ENCODE data around the gene QSOX2. TPM values are rescaled to one million over a fixed set of nuclear protein-coding genes. Genes with fewer than 3 reads are reported as not detected.
A peak's percentile ranks its signal among the peaks of the same experiment; 100 is the strongest.

The QSOX2 gene
- total RNA-seq, 2 donors from 2014 or later, result 21.5 to 25.1 TPM

GRCh38 chr9:136247947-136248637 is 2.5 kb upstream of the QSOX2 start:
- Mint-ChIP-seq H3K4me1 (ENCODE audit: low read depth) (peaks cover 25% of the 10 kb centered on the region), H3K27ac (no peak overlapping the region), H3K9me3 (no peaks in the 10 kb centered on the region), H3K4me3 (no peak overlapping the region), H3K27me3 (ENCODE audit: low read depth) (no peaks in the 10 kb centered on the region), H3K36me3 (ENCODE audit: insufficient read depth in 2 of 2) (peaks cover 3 to 6% of the 10 kb centered on the region in 2 donors)
- no peak for ATAC-seq (replicated peaks in 1 of 2)
- no peak for DNase-seq

- Mint-ChIP-seq H3K36me3 (ENCODE audit: insufficient read depth in 2 of 2) (peaks cover 3 to 6% of the 10 kb centered on the region in 2 donors), H3K4me3 (no peak overlapping the region), H3K9me3 (no peaks in the 10 kb centered on the region), H3K27me3 (ENCODE audit: low read depth) (no peaks in the 10 kb centered on the region), H3K4me1 (ENCODE audit: low read depth) (peaks cover 31% of the 10 kb centered on the region), H3K27ac (no peak overlapping the region)
- DNase-seq, result no peak
- no peak for ATAC-seq (replicated peaks in 1 of 2)
Measured at GRCh38 chr9:136247551-136247916, 1.9 kb upstream of the QSOX2 start.

DNA sequence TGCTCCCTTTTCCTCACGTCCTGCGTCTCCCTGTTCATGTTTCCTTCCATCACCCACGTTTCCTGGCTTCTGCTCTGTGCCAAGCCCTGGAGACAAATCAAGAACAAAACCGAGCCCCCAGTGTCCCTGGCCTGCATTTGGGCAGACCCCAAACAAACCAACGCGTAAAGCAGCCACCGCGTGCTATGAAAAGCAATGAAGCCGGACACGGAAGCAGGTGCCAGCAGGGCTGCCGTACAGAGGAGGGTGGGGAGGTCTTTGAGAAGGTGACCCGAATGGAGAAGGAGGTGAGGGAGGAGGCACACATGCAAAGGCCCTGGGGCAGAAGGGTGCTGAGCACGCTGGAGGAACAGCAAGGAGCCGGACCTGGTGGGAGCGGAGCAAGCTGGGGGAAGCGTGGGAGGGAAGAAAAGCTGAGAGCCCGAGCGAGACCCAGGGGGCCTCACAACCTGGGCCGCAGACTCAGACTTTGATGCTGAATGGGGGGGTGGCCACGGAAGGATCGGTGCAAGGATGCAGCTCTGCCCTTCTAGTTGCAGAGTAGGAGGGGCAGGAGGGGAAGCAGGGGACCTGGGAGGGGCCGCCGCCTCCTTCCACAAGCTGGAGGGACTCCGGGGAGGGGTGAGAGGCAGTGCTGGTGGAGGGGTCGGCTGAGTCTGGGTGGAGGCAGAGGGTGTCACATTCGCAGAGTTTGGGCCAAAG is 1.4 kb upstream of the QSOX2 start:
- H3K4me3 Mint-ChIP-seq, result no peak overlapping the region

GRCh38 chr9:136244969-136245218 is 718 bp downstream of the QSOX2 start:
- DNase-seq (no peak), ATAC-seq (replicated peaks in 1 of 2) (no peak)
- Mint-ChIP-seq H3K4me3 (peak overlapping the region; percentile 92 to 98), H3K4me1 (ENCODE audit: low read depth) (peaks cover 42% of the 10 kb centered on the region), H3K27ac (peak overlapping the region; percentile 70), H3K27me3 (ENCODE audit: low read depth) (no peaks in the 10 kb centered on the region), H3K9me3 (no peaks in the 10 kb centered on the region), H3K36me3 (ENCODE audit: insufficient read depth in 2 of 2) (peaks cover 3 to 9% of the 10 kb centered on the region in 2 donors)

More for the DNA sequence above, 1.4 kb upstream of the QSOX2 start:
- Mint-ChIP-seq H3K36me3 (ENCODE audit: insufficient read depth in 2 of 2) (peaks cover 3 to 6% of the 10 kb centered on the region in 2 donors), H3K27me3 (ENCODE audit: low read depth) (no peaks in the 10 kb centered on the region), H3K27ac (no peak overlapping the region), H3K9me3 (no peaks in the 10 kb centered on the region), H3K4me1 (ENCODE audit: low read depth) (peaks cover 33% of the 10 kb centered on the region)
- DNase-seq, result no peak
- ATAC-seq (replicated peaks in 1 of 2), result no peak

- ATAC-seq (replicated peaks in 1 of 2) (peak; percentile 83 to 84), DNase-seq (peak; percentile 78 to 86)
- peak overlapping the region; percentile 92 to 98 for H3K4me3 Mint-ChIP-seq
- peak overlapping the region; percentile 70 for H3K27ac Mint-ChIP-seq
- H3K9me3 Mint-ChIP-seq, result no peaks in the 10 kb centered on the region
- H3K36me3 Mint-ChIP-seq (ENCODE audit: insufficient read depth in 2 of 2), result peaks cover 3 to 9% of the 10 kb centered on the region in 2 donors
- H3K27me3 Mint-ChIP-seq (ENCODE audit: low read depth), result no peaks in the 10 kb centered on the region
- H3K4me1 Mint-ChIP-seq (ENCODE audit: low read depth), result peaks cover 44% of the 10 kb centered on the region
Measured at GRCh38 chr9:136244122-136244968, 1.3 kb downstream of the QSOX2 start.

DNA sequence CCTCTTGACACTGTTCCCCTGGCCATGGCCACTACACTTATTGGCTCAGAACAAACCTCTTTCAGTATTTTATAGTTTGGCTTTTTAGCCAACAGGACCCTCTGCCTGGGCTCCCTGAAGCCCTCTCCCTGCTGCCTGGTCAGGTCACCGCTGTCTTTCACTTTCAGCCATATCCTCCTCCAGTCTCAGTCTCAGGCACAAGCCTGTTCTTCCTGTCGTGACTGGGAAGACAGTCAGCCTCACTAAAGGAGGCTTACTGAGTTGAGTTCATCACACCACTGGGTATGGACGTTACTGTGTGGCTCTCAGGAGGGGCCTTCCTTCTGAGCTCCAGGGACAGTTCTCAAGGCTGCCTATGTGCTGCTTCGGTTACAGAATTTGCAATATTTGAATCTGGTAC is 2.0 kb downstream of the QSOX2 start:
- Mint-ChIP-seq H3K27me3 (ENCODE audit: low read depth) (no peaks in the 10 kb centered on the region), H3K4me3 (peak overlapping the region; percentile 92 to 98), H3K27ac (peak overlapping the region; percentile 70), H3K36me3 (ENCODE audit: insufficient read depth in 2 of 2) (peaks cover 3 to 9% of the 10 kb centered on the region in 2 donors), H3K4me1 (ENCODE audit: low read depth) (peaks cover 49% of the 10 kb centered on the region), H3K9me3 (no peaks in the 10 kb centered on the region)
- ATAC-seq (replicated peaks in 1 of 2), result peak in 1 of 2 donors; percentile 25
- peak in 1 of 2 donors; percentile 13 for DNase-seq

- Mint-ChIP-seq H3K9me3 (no peaks in the 10 kb centered on the region), H3K27me3 (ENCODE audit: low read depth) (no peaks in the 10 kb centered on the region), H3K4me3 (peak overlapping the region; percentile 92 to 98), H3K4me1 (ENCODE audit: low read depth) (peaks cover 49% of the 10 kb centered on the region), H3K36me3 (ENCODE audit: insufficient read depth in 2 of 2) (peaks cover 3 to 11% of the 10 kb centered on the region in 2 donors), H3K27ac (peak overlapping the region; percentile 70)
- ATAC-seq (replicated peaks in 1 of 2) (no peak), DNase-seq (no peak)
Measured at GRCh38 chr9:136242918-136243525, 2.6 kb downstream of the QSOX2 start.

GRCh38 chr9:136242248-136242647 is 3.4 kb downstream of the QSOX2 start:
- H3K27me3 Mint-ChIP-seq (ENCODE audit: low read depth), result no peaks in the 10 kb centered on the region
- no peak for DNase-seq
- no peaks in the 10 kb centered on the region for H3K9me3 Mint-ChIP-seq
- no peak overlapping the region for H3K27ac Mint-ChIP-seq
- H3K36me3 Mint-ChIP-seq (ENCODE audit: insufficient read depth in 2 of 2), result peaks cover 3 to 11% of the 10 kb centered on the region in 2 donors
- no peak overlapping the region for H3K4me3 Mint-ChIP-seq
- no peak for ATAC-seq (replicated peaks in 1 of 2)
- peaks cover 49% of the 10 kb centered on the region for H3K4me1 Mint-ChIP-seq (ENCODE audit: low read depth)

- DNase-seq, result no peak
- no peak for ATAC-seq (replicated peaks in 1 of 2)
- H3K4me3 Mint-ChIP-seq, result no peak overlapping the region
- H3K36me3 Mint-ChIP-seq (ENCODE audit: insufficient read depth in 2 of 2), result peaks cover 3 to 11% of the 10 kb centered on the region in 2 donors
- peaks cover 49% of the 10 kb centered on the region for H3K4me1 Mint-ChIP-seq (ENCODE audit: low read depth)
- no peaks in the 10 kb centered on the region for H3K9me3 Mint-ChIP-seq
- H3K27ac Mint-ChIP-seq, result no peak overlapping the region
- H3K27me3 Mint-ChIP-seq (ENCODE audit: low read depth), result no peaks in the 10 kb centered on the region
Measured at GRCh38 chr9:136241542-136241941, 4.1 kb downstream of the QSOX2 start.

GRCh38 chr9:136240941-136241340 is 4.7 kb downstream of the QSOX2 start:
- Mint-ChIP-seq H3K27me3 (ENCODE audit: low read depth) (no peaks in the 10 kb centered on the region), H3K4me3 (no peak overlapping the region), H3K27ac (no peak overlapping the region), H3K4me1 (ENCODE audit: low read depth) (peaks cover 44% of the 10 kb centered on the region), H3K36me3 (ENCODE audit: insufficient read depth in 2 of 2) (peaks cover 3 to 11% of the 10 kb centered on the region in 2 donors), H3K9me3 (no peaks in the 10 kb centered on the region)
- no peak for DNase-seq
- no peak for ATAC-seq (replicated peaks in 1 of 2)

GRCh38 chr9:136239983-136240330 is 5.7 kb downstream of the QSOX2 start:
- Mint-ChIP-seq H3K27me3 (ENCODE audit: low read depth) (no peaks in the 10 kb centered on the region), H3K27ac (no peak overlapping the region), H3K9me3 (no peaks in the 10 kb centered on the region), H3K4me1 (ENCODE audit: low read depth) (peaks cover 42% of the 10 kb centered on the region), H3K4me3 (no peak overlapping the region), H3K36me3 (ENCODE audit: insufficient read depth in 2 of 2) (peaks cover 3 to 9% of the 10 kb centered on the region in 2 donors)
- ATAC-seq (replicated peaks in 1 of 2), result no peak
- DNase-seq, result no peak

GRCh38 chr9:136239135-136239982 is 6.3 kb downstream of the QSOX2 start:
- no peak for ATAC-seq (replicated peaks in 1 of 2)
- no peaks in the 10 kb centered on the region for H3K9me3 Mint-ChIP-seq
- peak overlapping the region; percentile 34 for H3K27ac Mint-ChIP-seq
- H3K4me1 Mint-ChIP-seq (ENCODE audit: low read depth), result peaks cover 36% of the 10 kb centered on the region
- no peak for DNase-seq
- no peak overlapping the region for H3K4me3 Mint-ChIP-seq
- no peaks in the 10 kb centered on the region for H3K27me3 Mint-ChIP-seq (ENCODE audit: low read depth)
- peaks cover 0 to 5% of the 10 kb centered on the region in 2 donors for H3K36me3 Mint-ChIP-seq (ENCODE audit: insufficient read depth in 2 of 2)

Measured in activated T-cell treated with anti-CD3 and anti-CD28 coated beads, Interleukin-2, amount 50 U/mL, for 72 hours (primary cell).